H1 (cell line): Measurements from ENCODE around the gene WBP11. TPM values are rescaled to one million over a fixed set of nuclear protein-coding genes. Genes with fewer than 3 reads are reported as not detected.

ENCODE experiments used
- CHD2 ChIP-seq: IDR thresholded peaks from 2 replicates; pipeline ENCODE4 v1.6.1; 2012; ENCODE audit warnings: low read length, improper control_type of control experiment
- CHD7 ChIP-seq: fragments of 300-600 bp; sonication (generic); IDR thresholded peaks from 2 replicates; pipeline ENCODE4 v1.7.1; 2012; ENCODE audit warnings: low read length, moderate library complexity, mild to moderate bottlenecking, inconsistent platforms; ENCODE audit not compliant: insufficient replicate concordance
- JUND ChIP-seq: IDR thresholded peaks from 2 replicates; pipeline ENCODE4 v1.6.1; 2011; ENCODE audit warnings: mild to moderate bottlenecking, improper control_type of control experiment, low read length
- RBBP5 ChIP-seq: IDR thresholded peaks from 2 replicates; pipeline ENCODE4 v1.7.1; 2012; ENCODE audit warnings: low read depth, mild to moderate bottlenecking, inconsistent platforms, low read length, moderate library complexity, borderline replicate concordance
- SUZ12 ChIP-seq: fragments of 200-600 bp; sonication (generic); IDR thresholded peaks from 2 replicates; pipeline ENCODE4 v1.6.1; 2012; ENCODE audit warnings: mild to moderate bottlenecking, inconsistent platforms, low read length, moderate library complexity, mixed read lengths
- polyA plus RNA-seq, 7 experiments: library from polyadenylated mRNA; depleted of rRNA in 3 of 7; stranded (reverse) in 5 of 7; unstranded in 2 of 7; fragments of >200 nt in 5 of 7; fragments of 200-250 nt in 2 of 7; gene quantifications; 1 replicate in 5 of 7; 2 replicates in 1 of 7; 4 replicates in 1 of 7; pipeline versions ENCODE4 v1.2.1 to v1.2.3, GENCODE V29; 2011 to 2013; ENCODE audit warnings: missing spikeins in 2 of 7, mixed read lengths in 2 of 7
- total RNA-seq: library from RNA; stranded (reverse); fragmentation: NEBNext Ultra II Directional; extraction: Animal tissue kit (Norgen Biotek cat#: 25700); gene quantifications from 2 replicates; pipeline ENCODE4 v1.2.1, GENCODE V29; 2021

The WBP11 gene
- total and polyA plus RNA-seq, 2 of the 8 experiments (the other 6 are each of a cell fraction or from before 2014, with no cell fraction given): 22.1 to 134 TPM

DNA sequence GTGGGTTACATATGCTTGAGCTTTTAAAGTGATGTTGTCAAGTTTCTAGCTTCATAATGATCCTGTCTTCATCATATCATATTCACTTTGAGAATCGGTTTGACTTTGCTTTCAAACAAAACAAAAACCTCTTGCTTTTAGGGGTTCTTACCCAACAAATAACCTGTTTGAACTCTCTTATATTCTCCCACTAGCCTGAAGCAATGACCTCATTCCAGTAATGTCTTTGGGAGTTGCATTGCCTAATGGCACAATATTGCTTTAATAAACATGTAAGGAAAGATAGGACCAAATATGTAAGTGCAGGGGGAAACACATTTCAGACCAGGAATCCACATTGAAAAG is 27.7 kb downstream of the WBP11 start (continued):
- TF ChIP-seq CHD7 (no peak), SUZ12 (no peak), RBBP5 (no peak), JUND (no peak), CHD2 (no peak)
